PC-9 (cell line): ENCODE data around the gene GPHN. TPM values are rescaled to one million over a fixed set of nuclear protein-coding genes. Genes with fewer than 3 reads are reported as not detected.

Experiments
- BruUV-seq: library from RNA; stranded (reverse); fragments of 400-500 nt; replicated peaks from 2 replicates; lab custom pipeline; 2021; lab: Mats Ljungman, UMichigan
- CTCF ChIA-PET: fragments of 300-600 bp; sonication (Branson Sonifier 250); formaldehyde crosslinking; loops from one replicate; lab custom pipeline; 2022; ENCODE audit warnings: antibody characterized with exemption; lab: Charles Lee
- POLR2A ChIA-PET: fragments of 300-600 bp; sonication (Branson Sonifier 250); formaldehyde crosslinking; loops from one replicate; lab custom pipeline; 2022; ENCODE audit warnings: antibody characterized with exemption; ENCODE audit not compliant: unreplicated experiment; lab: Charles Lee
- DNase-seq, 2 experiments: peaks; one replicate each; pipeline versions ENCODE4 v3.0.0 to v3.0.0-alpha.2; 2015 to 2022; ENCODE audit warnings: mixed read lengths in 1 of 2
- H2AFZ ChIP-seq: fragments of 200-600 bp; sonication (generic); 2 replicates; pipeline ENCODE4 v1.8.1; 2017; ENCODE audit warnings: antibody characterized with exemption
- H3F3A ChIP-seq: fragments of 200-600 bp; sonication (generic); 2 replicates; pipeline ENCODE4 v1.8.1; 2017; ENCODE audit warnings: antibody characterized with exemption, mild to moderate bottlenecking, low read depth; ENCODE audit not compliant: insufficient read depth
- H3K27ac ChIP-seq: fragments of 200-600 bp; sonication (generic); 2 replicates; pipeline ENCODE4 v1.6.1; 2016; ENCODE audit warnings: mixed run types
- H3K27me3 ChIP-seq: fragments of 200-600 bp; sonication (generic); 2 replicates; pipeline ENCODE4 v1.6.1; 2016; ENCODE audit warnings: low read depth, mixed run types; ENCODE audit not compliant: insufficient read depth
- H3K36me3 ChIP-seq: fragments of 200-600 bp; sonication (generic); 2 replicates; pipeline ENCODE4 v1.6.1; 2016; ENCODE audit warnings: low read depth, mixed run types
- H3K4me1 ChIP-seq: fragments of 200-600 bp; sonication (generic); replicated peaks from 2 replicates; pipeline ENCODE4 v1.6.1; 2016; ENCODE audit warnings: mixed run types; ENCODE audit not compliant: insufficient read depth
- H3K4me2 ChIP-seq: fragments of 200-600 bp; sonication (generic); 2 replicates; pipeline ENCODE4 v1.6.1; 2017; ENCODE audit warnings: mixed run types
- H3K4me3 ChIP-seq: fragments of 200-600 bp; sonication (generic); 2 replicates; pipeline ENCODE4 v1.6.1; 2016; ENCODE audit warnings: mixed run types
- H3K79me2 ChIP-seq: fragments of 200-600 bp; sonication (generic); 2 replicates; pipeline ENCODE4 v1.6.1; 2017; ENCODE audit warnings: low read depth, mixed run types
- H3K9me2 ChIP-seq: fragments of 200-600 bp; sonication (generic); 2 replicates; pipeline ENCODE4 v1.8.1; 2017; ENCODE audit warnings: mild to moderate bottlenecking; ENCODE audit not compliant: insufficient read depth
- H3K9me3 ChIP-seq: fragments of 200-600 bp; sonication (generic); 2 replicates; pipeline ENCODE4 v1.8.1; 2016; ENCODE audit warnings: low read depth; ENCODE audit not compliant: insufficient read depth
- H4K20me1 ChIP-seq: fragments of 200-600 bp; sonication (generic); 2 replicates; pipeline ENCODE4 v1.8.1; 2017; ENCODE audit not compliant: insufficient read depth
- EZH2 ChIP-seq: fragments of 200-600 bp; sonication (generic); IDR thresholded peaks from 2 replicates; pipeline ENCODE4 v1.8.0; 2017; ENCODE audit warnings: antibody characterized with exemption, low read depth
- intact Hi-C: fragments of 100-400 bp; cut with micrococcal nuclease; formaldehyde crosslinking; loops from one replicate; pipeline ENCODE4 v1.10.0; 2022; ENCODE audit not compliant: unreplicated experiment
- total RNA-seq: library from RNA; stranded (reverse); gene quantifications from 2 replicates; pipeline ENCODE4 v1.2.3, GENCODE V29; 2021
- TF ChIP-seq, protein P1 (sequence below): fragments of 200-600 bp; sonication (generic); conservative IDR thresholded peaks from 2 replicates; pipeline ENCODE4 v1.6.1; 2017; ENCODE audit warnings: mixed run types, antibody characterized with exemption, mild to moderate bottlenecking, moderate library complexity

Gene GPHN
- total RNA-seq, 1 experiment from 2014 or later, result 18.3 TPM

DNA sequence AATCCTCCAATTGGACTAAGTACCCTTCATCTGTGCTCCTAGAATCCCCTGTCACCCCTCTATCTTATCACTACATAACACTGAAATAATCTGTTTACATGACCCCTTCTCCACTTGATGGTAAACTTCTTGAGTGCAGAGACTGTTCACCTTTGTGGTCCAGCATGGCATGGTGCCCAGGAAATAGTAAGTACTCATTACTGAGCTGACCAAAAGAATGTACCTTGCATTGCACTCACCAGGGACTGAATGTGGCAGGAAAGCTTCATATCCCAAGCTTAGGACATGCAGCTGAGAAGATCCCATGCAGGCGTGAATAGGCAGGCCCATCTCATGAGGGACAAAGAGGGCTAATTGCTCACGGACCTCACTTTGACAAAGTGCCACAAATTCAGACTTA lies 679.9 kb downstream of the GPHN start:
- POLR2A ChIA-PET, result interaction anchor here (0.5 to 1.0 kb wide), 4 partner anchors 20 to 98 kb away, joined by 3 to 18 read pairs (median 4); no protein-coding TSS in a partner anchor

DNA sequence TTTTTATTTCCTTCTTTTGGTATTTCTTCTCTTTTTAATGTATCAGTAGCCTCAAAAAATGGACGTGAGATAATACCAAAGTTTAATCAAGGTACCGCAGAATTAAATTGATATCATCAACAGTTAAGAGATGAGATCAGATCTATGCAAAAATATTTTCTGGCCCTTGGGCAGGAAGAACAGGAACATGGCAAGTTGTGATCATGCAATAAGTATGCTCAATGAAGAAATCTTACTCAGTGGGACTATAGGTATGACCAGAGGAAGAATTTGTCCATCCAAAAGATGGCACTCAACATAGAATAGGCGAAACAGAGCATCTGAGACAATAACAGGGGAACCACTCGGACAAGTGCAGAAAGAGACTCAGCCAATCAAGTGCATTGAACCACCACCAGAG lies 680.4 kb downstream of the GPHN start:
- Histone ChIP-seq H3F3A (peaks cover 32% of the 10 kb centered on the region), H3K27me3 (no peaks in the 10 kb centered on the region), H3K9me3 (no peaks in the 10 kb centered on the region), H3K9me2 (no peaks in the 10 kb centered on the region), H3K4me2 (peak overlapping the region; percentile 75), H3K79me2 (no peaks in the 10 kb centered on the region), H2AFZ (no peak overlapping the region), H3K4me1 (peaks cover 44% of the 10 kb centered on the region), H3K4me3 (no peak overlapping the region), H3K27ac (peak overlapping the region; percentile 73), H4K20me1 (no peaks in the 10 kb centered on the region), H3K36me3 (no peaks in the 10 kb centered on the region)
- DNase-seq, result peak in 1 of 2 experiments; percentile 71
- ChIA-PET CTCF (interaction anchor here (1.3 kb wide), 1 partner anchor 20 kb away, joined by 3 read pairs; no protein-coding TSS in a partner anchor), POLR2A (interaction anchor here (0.5 to 1.0 kb wide), 4 partner anchors 21 to 97 kb away, joined by 3 to 18 read pairs (median 4); no protein-coding TSS in a partner anchor)
- intact Hi-C loops, result loop anchor here (1.0 kb wide), 1 partner anchor 33 kb away; no protein-coding TSS in a partner anchor
- no TSS peak for BruUV-seq
- TF ChIP-seq, protein P1, sequence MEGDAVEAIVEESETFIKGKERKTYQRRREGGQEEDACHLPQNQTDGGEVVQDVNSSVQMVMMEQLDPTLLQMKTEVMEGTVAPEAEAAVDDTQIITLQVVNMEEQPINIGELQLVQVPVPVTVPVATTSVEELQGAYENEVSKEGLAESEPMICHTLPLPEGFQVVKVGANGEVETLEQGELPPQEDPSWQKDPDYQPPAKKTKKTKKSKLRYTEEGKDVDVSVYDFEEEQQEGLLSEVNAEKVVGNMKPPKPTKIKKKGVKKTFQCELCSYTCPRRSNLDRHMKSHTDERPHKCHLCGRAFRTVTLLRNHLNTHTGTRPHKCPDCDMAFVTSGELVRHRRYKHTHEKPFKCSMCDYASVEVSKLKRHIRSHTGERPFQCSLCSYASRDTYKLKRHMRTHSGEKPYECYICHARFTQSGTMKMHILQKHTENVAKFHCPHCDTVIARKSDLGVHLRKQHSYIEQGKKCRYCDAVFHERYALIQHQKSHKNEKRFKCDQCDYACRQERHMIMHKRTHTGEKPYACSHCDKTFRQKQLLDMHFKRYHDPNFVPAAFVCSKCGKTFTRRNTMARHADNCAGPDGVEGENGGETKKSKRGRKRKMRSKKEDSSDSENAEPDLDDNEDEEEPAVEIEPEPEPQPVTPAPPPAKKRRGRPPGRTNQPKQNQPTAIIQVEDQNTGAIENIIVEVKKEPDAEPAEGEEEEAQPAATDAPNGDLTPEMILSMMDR, result no peak
- TF ChIP-seq EZH2, result no peak

More for the DNA sequence above, 679.9 kb downstream of the GPHN start:
- peak overlapping the region; percentile 73 for H3K27ac ChIP-seq
- no TSS peak for BruUV-seq
- H3K9me3 ChIP-seq, result no peaks in the 10 kb centered on the region
- peaks cover 44% of the 10 kb centered on the region for H3K4me1 ChIP-seq
- intact Hi-C loops, result loop anchor here (1.0 kb wide), 3 partner anchors 20 to 53 kb away; partner anchors contain the start of gene PALS1
- H3F3A ChIP-seq, result peaks cover 32% of the 10 kb centered on the region
- H2AFZ ChIP-seq, result no peak overlapping the region
- H3K79me2 ChIP-seq, result no peaks in the 10 kb centered on the region
- H4K20me1 ChIP-seq, result no peaks in the 10 kb centered on the region
- no peaks in the 10 kb centered on the region for H3K36me3 ChIP-seq
- peak; percentile 84 to 98 for DNase-seq
- no peaks in the 10 kb centered on the region for H3K27me3 ChIP-seq
- peak overlapping the region; percentile 20; the same call in 1 of the 2 replicates for H3K4me3 ChIP-seq
- H3K4me2 ChIP-seq, result peak overlapping the region; percentile 75
- CTCF ChIA-PET, result interaction anchor here (1.3 to 1.6 kb wide), 2 partner anchors 20 to 64 kb away, joined by 3 to 5 read pairs; no protein-coding TSS in a partner anchor
- no peaks in the 10 kb centered on the region for H3K9me2 ChIP-seq
- TF ChIP-seq EZH2, result no peak
- TF ChIP-seq, protein P1, result no peak

DNA sequence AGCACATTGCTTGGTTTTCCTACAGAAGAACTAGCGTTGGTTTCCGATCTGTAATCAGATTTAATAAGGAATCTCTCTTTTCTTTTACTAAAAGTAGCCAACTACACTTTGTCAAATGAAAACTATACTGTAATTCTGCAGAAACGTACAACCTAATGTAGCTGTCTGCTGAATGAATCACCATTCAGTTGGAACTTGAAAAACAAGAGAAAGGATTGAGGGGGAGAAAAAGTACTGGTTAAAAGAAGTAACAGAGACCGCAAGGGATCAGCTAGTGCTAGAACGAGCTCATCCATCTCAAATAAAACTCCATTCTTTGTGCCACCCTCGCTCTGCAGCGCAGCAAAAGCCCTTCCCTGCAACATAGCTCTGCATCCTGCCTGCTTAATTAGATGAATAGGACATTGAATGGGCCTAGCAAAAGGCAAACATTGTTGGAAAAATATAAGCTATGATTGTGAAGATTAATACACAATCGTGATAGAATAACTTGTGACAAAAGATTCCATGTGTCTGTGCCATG lies 683.9 kb downstream of the GPHN start:
- no peaks in the 10 kb centered on the region for H3K79me2 ChIP-seq
- CTCF ChIA-PET, result no interaction called here
- no peak for TF ChIP-seq EZH2
- TF ChIP-seq, protein P1, result no peak
- no peak overlapping the region for H3K4me3 ChIP-seq
- no peaks in the 10 kb centered on the region for H3K9me3 ChIP-seq
- H3K27ac ChIP-seq, result no peak overlapping the region
- peaks cover 27% of the 10 kb centered on the region for H3K4me1 ChIP-seq
- H2AFZ ChIP-seq, result no peak overlapping the region
- intact Hi-C loops, result no loop called here
- H3K9me2 ChIP-seq, result no peaks in the 10 kb centered on the region
- H3K27me3 ChIP-seq, result no peaks in the 10 kb centered on the region
- peaks cover 22% of the 10 kb centered on the region for H3F3A ChIP-seq
- BruUV-seq, result no TSS peak
- POLR2A ChIA-PET, result interaction anchor here (0.6 to 0.9 kb wide), 2 partner anchors 30 to 1952 kb away, joined by 3 to 6 read pairs; no protein-coding TSS in a partner anchor
- H4K20me1 ChIP-seq, result no peaks in the 10 kb centered on the region
- no peak for DNase-seq
- H3K36me3 ChIP-seq, result no peaks in the 10 kb centered on the region
- no peak overlapping the region for H3K4me2 ChIP-seq
